Left forelimb (tissue), 1 donor: ENCODE data around the gene AGBL4.

Experiments used
- DNase-seq: peaks from one replicate; pipeline ENCODE4 v3.0.0-alpha.2; 2018; ENCODE audit warnings: low spot score

The AGBL4 gene

GRCh38 chr1:48823168-48823567 lies 1200.6 kb downstream of the AGBL4 start:
- DNase-seq = no peak

- DNase-seq = no peak
Measured at GRCh38 chr1:48820491-48820890, 1203.3 kb downstream of the AGBL4 start.

GRCh38 chr1:48817505-48818114 lies 1206.1 kb downstream of the AGBL4 start:
- DNase-seq = peak; percentile 72

- DNase-seq = no peak
Measured at GRCh38 chr1:48810740-48811139, 1213.0 kb downstream of the AGBL4 start.

- no peak for DNase-seq
Measured at GRCh38 chr1:48808496-48808895, 1215.3 kb downstream of the AGBL4 start.

- no peak for DNase-seq
Measured at GRCh38 chr1:48807554-48808260, 1216.0 kb downstream of the AGBL4 start.

- DNase-seq = no peak
Measured at GRCh38 chr1:48803474-48803873, 1220.3 kb downstream of the AGBL4 start.

- DNase-seq = no peak
Measured at GRCh38 chr1:48794816-48795215, 1228.9 kb downstream of the AGBL4 start.

- DNase-seq = no peak
Measured at GRCh38 chr1:48793863-48794262, 1229.9 kb downstream of the AGBL4 start.

- no peak for DNase-seq
Measured at GRCh38 chr1:48792961-48793360, 1230.8 kb downstream of the AGBL4 start.

GRCh38 chr1:48790397-48790796 lies 1233.4 kb downstream of the AGBL4 start:
- DNase-seq = no peak

GRCh38 chr1:48789903-48790302 lies 1233.9 kb downstream of the AGBL4 start:
- no peak for DNase-seq

- no peak for DNase-seq
Measured at GRCh38 chr1:48785869-48786268, 1237.9 kb downstream of the AGBL4 start.

GRCh38 chr1:48784301-48784700 lies 1239.5 kb downstream of the AGBL4 start:
- DNase-seq = no peak

GRCh38 chr1:48777219-48777895 lies 1246.4 kb downstream of the AGBL4 start:
- DNase-seq = no peak

- DNase-seq = peak; percentile 89
Measured at GRCh38 chr1:48776393-48777218, 1247.1 kb downstream of the AGBL4 start, which contains the start of gene BEND5. BEND5 (minus strand) TSS chr1:48776891; CDS start chr1:48776831, 60 bp downstream.

GRCh38 chr1:48775831-48776392 lies 1247.8 kb downstream of the AGBL4 start:
- DNase-seq = no peak

GRCh38 chr1:48773133-48773532 lies 1250.6 kb downstream of the AGBL4 start:
- DNase-seq = no peak

- no peak for DNase-seq
Measured at GRCh38 chr1:48772211-48772610, 1251.5 kb downstream of the AGBL4 start.

GRCh38 chr1:48771561-48771960 lies 1252.2 kb downstream of the AGBL4 start:
- DNase-seq = no peak

- DNase-seq = no peak
Measured at GRCh38 chr1:48767975-48768510, 1255.7 kb downstream of the AGBL4 start.

GRCh38 chr1:48765335-48765734 lies 1258.4 kb downstream of the AGBL4 start:
- DNase-seq = no peak
